Naive thymus-derived CD8-positive, alpha-beta T cell (primary cell): ENCODE measurements around the gene SLC38A8. TPM values are rescaled to one million over a fixed set of nuclear protein-coding genes. Genes with fewer than 3 reads are reported as not detected.

Experiments used
- ATAC-seq, 2 donors: fragments of 150-1000 bp; cut with Tn5 transposase in 1 of 2; sonication (Bioruptor Pico), chemical (Tn5 transposase) in 1 of 2; 1 replicate in 1 of 2; 2 replicates in 1 of 2; pipeline ENCODE4 v1.10.0; 2021; ENCODE audit warnings: mild to moderate bottlenecking in 2 of 2, moderate library complexity in 2 of 2
- POLR2A ChIA-PET: fragments of 350-600 bp; sonication (Branson Sonifier 250); formaldehyde crosslinking; loops from one replicate; lab custom pipeline; 2021; ENCODE audit warnings: antibody characterized with exemption; lab: Charles Lee
- DNase-seq, 10 donors: peaks; one replicate each; pipeline versions ENCODE4 v3.0.0 to v3.0.0-alpha.2; 2020 to 2022
- H3K27ac Mint-ChIP-seq, 10 donors: one replicate each; pipeline ENCODE4 v1.8.0; 2020 to 2022; ENCODE audit warnings: mild to moderate bottlenecking in 10 of 10, mixed read lengths in 10 of 10, moderate library complexity in 4 of 10, inconsistent platforms in 1 of 10
- H3K27me3 Mint-ChIP-seq, 5 donors: one replicate each; pipeline ENCODE4 v1.8.0; 2021 to 2022; ENCODE audit warnings: mixed read lengths in 5 of 5
- H3K36me3 Mint-ChIP-seq, 3 donors: one replicate each; pipeline ENCODE4 v1.8.0; 2020 to 2022; ENCODE audit warnings: mixed read lengths in 3 of 3, mild to moderate bottlenecking in 2 of 3, inconsistent platforms in 1 of 3
- H3K4me1 Mint-ChIP-seq, 4 donors: one replicate each; pipeline ENCODE4 v1.8.0; 2021 to 2022; ENCODE audit warnings: mixed read lengths in 4 of 4
- H3K4me3 Mint-ChIP-seq, 10 donors: one replicate each; pipeline ENCODE4 v1.8.0; 2020 to 2022; ENCODE audit warnings: mild to moderate bottlenecking in 10 of 10, mixed read lengths in 10 of 10, moderate library complexity in 6 of 10, inconsistent platforms in 1 of 10
- H3K9me3 Mint-ChIP-seq, 9 donors: one replicate each; pipeline ENCODE4 v1.8.0; 2020 to 2022; ENCODE audit warnings: mixed read lengths in 9 of 9, mild to moderate bottlenecking in 3 of 9, inconsistent platforms in 1 of 9, moderate library complexity in 1 of 9
- polyA plus RNA-seq, 3 donors: library from polyadenylated mRNA; unstranded; fragments of 300-500 nt; fragmentation: Illumina TruSeq; gene quantifications; one replicate each; pipeline ENCODE4 v1.2.3, GENCODE V29; 2021
- total RNA-seq, 8 experiments: library from RNA in 2 of 8; stranded (reverse) in 2 of 8; gene quantifications; one replicate each; pipeline ENCODE4 v1.2.3 and lab custom pipeline; 2021 to 2026

SLC38A8 gene
- total and polyA plus RNA-seq, 5 experiments from 2014 or later = not detected

DNA sequence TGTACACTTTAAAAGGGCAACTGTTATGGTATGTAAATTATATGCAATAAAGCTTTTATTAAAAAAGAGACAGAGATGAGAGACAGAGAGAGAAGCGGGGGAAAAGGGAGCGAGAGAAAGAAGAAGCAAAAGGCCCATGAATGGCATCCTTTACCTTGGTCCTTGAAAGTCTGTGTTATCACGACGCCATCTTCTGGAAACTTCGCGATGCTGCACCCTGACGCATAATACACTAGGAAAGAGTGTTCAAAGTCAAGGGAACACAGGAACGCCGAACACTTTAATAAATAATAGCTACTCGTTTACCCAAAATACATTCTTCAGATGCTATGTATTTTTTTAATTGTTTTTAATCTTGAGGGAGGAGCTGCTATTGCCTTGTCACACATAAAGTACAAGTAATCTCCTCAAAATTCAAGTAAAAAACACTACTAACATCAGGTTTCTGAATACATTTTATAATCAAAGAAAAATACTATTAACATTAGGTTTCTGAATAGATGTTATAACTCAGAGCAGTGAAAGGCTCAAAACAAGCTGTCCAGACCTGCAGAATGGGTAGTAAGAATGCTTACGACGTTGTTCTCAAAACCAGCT is 23.0 kb upstream of the SLC38A8 start:
- H3K27me3 Mint-ChIP-seq = no peaks in the 10 kb centered on the region
- ATAC-seq = peak in 1 of 2 donors; percentile 41
- no peak overlapping the region for H3K4me3 Mint-ChIP-seq
- H3K27ac Mint-ChIP-seq = peak overlapping the region in 1 of 10 donors; percentile 84
- POLR2A ChIA-PET = no interaction called here
- peak in 2 of 10 donors; percentile 18 to 19 for DNase-seq
- peaks cover 6 to 94% (median 28%) of the 10 kb centered on the region in 3 donors for H3K36me3 Mint-ChIP-seq
- H3K9me3 Mint-ChIP-seq = no peaks in the 10 kb centered on the region
- peaks cover 0 to 5% (median 1%) of the 10 kb centered on the region in 4 donors for H3K4me1 Mint-ChIP-seq

DNA sequence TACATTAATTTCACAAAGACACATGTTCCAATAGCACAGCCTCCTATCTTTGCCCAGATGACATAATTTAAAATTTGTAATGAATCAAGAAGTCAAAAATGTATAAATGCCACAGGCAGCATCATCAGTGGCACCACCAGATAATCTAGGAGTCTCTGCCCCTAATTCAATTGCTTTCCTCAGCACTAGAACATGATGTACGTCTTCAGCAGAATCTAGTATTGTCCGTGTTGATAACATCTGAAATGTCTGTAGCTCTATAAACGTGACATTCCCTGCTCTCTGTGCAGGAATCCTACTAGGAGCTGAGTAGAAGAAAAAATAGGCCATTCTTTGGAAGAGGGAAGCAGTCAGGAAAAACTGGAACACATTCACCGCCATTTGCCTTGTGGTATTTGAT is 21.4 kb upstream of the SLC38A8 start:
- H3K36me3 Mint-ChIP-seq = peaks cover under 1 to 94% (median 24%) of the 10 kb centered on the region in 3 donors
- no peak overlapping the region for H3K4me3 Mint-ChIP-seq
- POLR2A ChIA-PET = no interaction called here
- H3K4me1 Mint-ChIP-seq = peaks cover 0 to 5% (median 1%) of the 10 kb centered on the region in 4 donors
- H3K9me3 Mint-ChIP-seq = no peaks in the 10 kb centered on the region
- DNase-seq (no peak), ATAC-seq (no peak)
- H3K27me3 Mint-ChIP-seq = no peaks in the 10 kb centered on the region
- peak overlapping the region in 1 of 10 donors; percentile 35 for H3K27ac Mint-ChIP-seq

DNA sequence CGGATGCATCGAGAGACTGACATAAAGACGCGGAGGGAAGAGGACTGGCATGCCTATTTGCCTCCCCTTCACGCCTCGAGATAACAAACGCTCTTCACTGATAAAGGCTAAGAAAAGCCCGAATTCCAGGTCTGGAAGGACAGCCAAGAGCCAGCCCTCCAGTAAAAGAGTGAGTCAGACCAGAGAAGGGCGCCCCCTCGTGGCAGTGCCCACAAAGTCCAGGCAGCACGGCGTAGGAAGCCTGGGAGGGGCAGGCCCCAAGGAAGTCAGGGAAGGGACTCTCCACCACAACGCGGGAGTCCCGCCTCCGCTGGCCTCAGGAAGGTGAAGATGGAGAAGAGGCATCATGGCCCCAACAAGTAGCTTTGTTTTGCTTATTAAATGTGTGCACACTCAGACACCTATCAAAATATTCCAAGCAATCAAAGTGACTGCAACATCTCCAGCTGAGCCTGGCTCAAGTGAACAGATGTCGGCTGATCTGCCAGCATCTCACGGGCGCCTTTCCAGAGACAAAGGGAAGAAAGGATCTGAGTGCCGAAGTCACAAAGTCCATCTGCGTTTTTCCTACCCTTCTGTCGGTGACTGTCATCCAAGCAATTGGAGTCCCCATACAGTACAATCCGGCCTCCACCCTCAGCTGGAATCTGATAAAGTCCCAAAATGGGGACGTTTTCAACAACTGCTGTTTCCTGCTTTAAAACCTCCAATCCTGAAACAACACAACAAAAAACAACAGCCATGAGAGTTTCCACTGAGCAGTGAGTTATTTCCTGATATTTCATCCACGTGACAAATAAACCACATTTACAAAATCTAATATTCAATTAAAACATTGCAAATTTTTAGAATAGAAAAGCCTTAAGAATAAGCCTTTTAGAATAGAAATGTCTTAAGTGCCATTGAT is 20.4 kb upstream of the SLC38A8 start:
- H3K4me3 Mint-ChIP-seq = no peak overlapping the region
- no peaks in the 10 kb centered on the region for H3K9me3 Mint-ChIP-seq
- peak overlapping the region in 3 of 10 donors; percentile 69 to 74 (median 73) for H3K27ac Mint-ChIP-seq
- ATAC-seq = peak; percentile 79 to 85
- no peaks in the 10 kb centered on the region for H3K27me3 Mint-ChIP-seq
- peaks cover 0 to 94% (median 24%) of the 10 kb centered on the region in 3 donors for H3K36me3 Mint-ChIP-seq
- peaks cover 0 to 5% (median 1%) of the 10 kb centered on the region in 4 donors for H3K4me1 Mint-ChIP-seq
- peak in 9 of 10 donors; percentile 23 to 60 (median 48) for DNase-seq
- POLR2A ChIA-PET = no interaction called here

DNA sequence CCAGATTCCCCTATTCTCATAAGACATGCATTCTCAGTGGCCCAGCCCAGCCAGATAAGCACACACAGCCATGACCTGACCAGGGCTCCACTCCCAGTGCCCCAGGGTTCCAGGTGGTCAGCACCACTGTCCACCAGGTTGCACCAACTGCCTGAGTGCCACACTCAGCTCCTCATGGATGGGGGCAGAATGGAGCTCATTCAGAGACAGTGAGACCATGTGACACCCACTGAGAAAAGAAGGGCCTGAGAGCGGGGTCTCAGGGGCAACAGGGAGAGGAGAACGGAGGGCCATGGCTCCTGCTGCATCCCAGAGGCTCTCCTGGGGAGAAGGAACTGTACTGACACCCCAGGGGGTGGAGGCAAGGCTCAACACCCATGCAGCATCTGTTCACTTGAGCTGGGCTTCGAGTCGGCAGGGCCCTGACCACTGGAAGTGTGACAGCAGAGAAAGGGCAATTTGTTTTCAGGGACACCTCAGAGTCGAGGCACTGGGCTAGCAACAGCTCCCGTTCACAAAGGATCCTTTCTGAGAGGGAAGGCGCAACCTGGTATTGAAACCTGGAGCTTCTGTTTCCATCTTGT is 18.7 kb upstream of the SLC38A8 start:
- H3K9me3 Mint-ChIP-seq = no peaks in the 10 kb centered on the region

DNA sequence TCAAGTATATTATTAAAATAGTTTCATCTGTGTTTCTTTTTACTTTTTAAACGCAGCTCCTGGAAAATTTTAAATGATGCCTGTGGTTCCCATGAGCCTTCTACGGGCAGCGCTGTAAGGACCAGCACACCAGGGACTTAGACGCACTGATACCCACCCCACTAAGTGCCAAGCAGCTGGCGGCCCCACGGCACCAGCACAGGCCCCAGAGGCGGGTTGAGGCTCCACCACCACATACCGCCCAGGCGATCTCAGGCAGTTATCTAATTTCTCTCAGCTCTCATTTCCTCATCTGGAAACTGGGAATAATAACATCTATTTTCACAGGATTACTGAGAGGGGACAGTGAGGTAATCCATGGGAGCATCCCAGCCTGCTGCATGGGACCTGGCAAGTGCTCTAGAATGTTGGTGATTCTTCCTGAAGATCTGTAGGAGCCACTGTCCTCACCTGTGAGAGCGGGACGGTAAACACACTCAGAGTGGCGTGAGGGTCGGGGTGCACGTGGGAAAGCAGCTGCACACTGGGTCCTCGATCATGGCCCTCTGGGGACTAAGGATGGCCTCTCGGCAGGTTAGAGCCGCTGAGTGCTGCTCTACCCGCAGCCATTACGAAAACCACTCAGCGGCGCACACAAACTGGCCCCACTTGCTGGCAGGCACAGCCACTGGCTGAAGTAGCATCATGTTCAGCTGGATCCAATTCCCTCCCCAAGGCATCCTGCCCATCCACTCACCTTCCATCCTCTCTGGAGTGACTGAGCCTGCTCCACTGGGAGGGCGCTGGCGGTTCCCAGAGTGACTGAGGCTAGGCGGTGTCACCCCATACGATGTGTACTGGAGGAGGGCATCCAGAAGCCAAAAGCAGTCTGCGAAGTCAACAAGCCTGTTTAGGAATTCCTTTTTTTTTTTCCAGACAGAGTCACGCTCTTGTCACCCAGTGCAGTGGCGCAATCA is 17.6 kb upstream of the SLC38A8 start:
- H3K36me3 Mint-ChIP-seq = peaks cover 0 to 97% (median 23%) of the 10 kb centered on the region in 3 donors
- DNase-seq (no peak), ATAC-seq (no peak)
- H3K4me1 Mint-ChIP-seq = peaks cover 0 to 5% (median 1%) of the 10 kb centered on the region in 4 donors
- H3K4me3 Mint-ChIP-seq = no peak overlapping the region
- H3K27me3 Mint-ChIP-seq = no peaks in the 10 kb centered on the region
- no peaks in the 10 kb centered on the region for H3K9me3 Mint-ChIP-seq
- POLR2A ChIA-PET = no interaction called here
- H3K27ac Mint-ChIP-seq = no peak overlapping the region

More for the DNA sequence above, 18.7 kb upstream of the SLC38A8 start:
- POLR2A ChIA-PET = no interaction called here
- ATAC-seq = no peak
- H3K36me3 Mint-ChIP-seq = peaks cover 0 to 96% (median 23%) of the 10 kb centered on the region in 3 donors
- peaks cover 0 to 5% (median 2%) of the 10 kb centered on the region in 4 donors for H3K4me1 Mint-ChIP-seq
- H3K27me3 Mint-ChIP-seq = no peaks in the 10 kb centered on the region
- H3K27ac Mint-ChIP-seq = no peak overlapping the region
- no peak overlapping the region for H3K4me3 Mint-ChIP-seq
- DNase-seq = no peak

DNA sequence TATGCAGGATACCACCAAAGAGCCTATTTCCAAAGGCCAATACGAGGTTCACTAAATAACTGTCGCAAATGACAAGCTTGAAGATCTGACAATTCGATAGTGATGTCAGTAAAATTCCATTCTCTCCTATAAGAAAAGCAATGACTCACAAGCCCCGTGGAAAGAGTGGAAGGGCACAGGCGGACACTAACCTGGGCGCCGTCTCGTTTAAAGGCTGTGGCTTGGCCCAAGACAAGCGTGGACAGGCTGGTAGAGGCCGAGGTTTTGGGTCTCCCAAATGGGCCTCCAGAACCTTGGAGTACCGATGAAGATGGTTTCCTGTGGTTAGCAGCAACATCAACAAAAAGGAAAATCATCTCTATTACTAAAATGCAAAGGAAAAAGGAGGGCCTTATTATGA is 16.5 kb upstream of the SLC38A8 start:
- no peak for ATAC-seq
- H3K36me3 Mint-ChIP-seq = peaks cover 0 to 96% (median 23%) of the 10 kb centered on the region in 3 donors
- H3K4me3 Mint-ChIP-seq = no peak overlapping the region
- no peak overlapping the region for H3K27ac Mint-ChIP-seq
- no peak for DNase-seq
- H3K27me3 Mint-ChIP-seq = no peaks in the 10 kb centered on the region
- POLR2A ChIA-PET = no interaction called here
- no peaks in the 10 kb centered on the region for H3K9me3 Mint-ChIP-seq
- peaks cover 0 to 5% (median 1%) of the 10 kb centered on the region in 4 donors for H3K4me1 Mint-ChIP-seq

DNA sequence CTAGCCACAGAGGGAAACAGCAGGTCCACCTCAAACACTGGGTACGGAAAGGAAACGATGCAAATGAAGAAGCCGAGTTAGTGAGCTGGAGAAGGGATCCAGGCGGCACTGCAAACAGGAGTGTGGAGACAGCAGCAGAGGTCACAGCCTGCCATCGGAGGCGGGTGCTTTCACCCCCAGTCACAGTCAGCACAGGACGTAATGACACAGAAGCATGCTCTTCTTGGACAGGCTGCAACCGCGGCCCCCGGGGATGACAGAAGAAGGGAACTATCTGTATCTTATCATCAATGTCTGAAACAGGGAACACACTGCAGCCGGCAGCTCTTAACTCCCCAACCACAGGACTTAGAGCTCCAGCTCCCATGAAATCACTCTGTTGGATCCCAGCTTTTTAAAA is 16.1 kb upstream of the SLC38A8 start:
- H3K36me3 Mint-ChIP-seq = peaks cover 0 to 96% (median 27%) of the 10 kb centered on the region in 3 donors
- POLR2A ChIA-PET = no interaction called here
- H3K27me3 Mint-ChIP-seq = no peaks in the 10 kb centered on the region
- ATAC-seq (no peak), DNase-seq (no peak)
- no peaks in the 10 kb centered on the region for H3K9me3 Mint-ChIP-seq
- H3K4me1 Mint-ChIP-seq = peaks cover 0 to 5% (median 1%) of the 10 kb centered on the region in 4 donors
- H3K27ac Mint-ChIP-seq = peak overlapping the region in 2 of 10 donors; percentile 8 to 88
- H3K4me3 Mint-ChIP-seq = peak overlapping the region in 1 of 10 donors; percentile 22

DNA sequence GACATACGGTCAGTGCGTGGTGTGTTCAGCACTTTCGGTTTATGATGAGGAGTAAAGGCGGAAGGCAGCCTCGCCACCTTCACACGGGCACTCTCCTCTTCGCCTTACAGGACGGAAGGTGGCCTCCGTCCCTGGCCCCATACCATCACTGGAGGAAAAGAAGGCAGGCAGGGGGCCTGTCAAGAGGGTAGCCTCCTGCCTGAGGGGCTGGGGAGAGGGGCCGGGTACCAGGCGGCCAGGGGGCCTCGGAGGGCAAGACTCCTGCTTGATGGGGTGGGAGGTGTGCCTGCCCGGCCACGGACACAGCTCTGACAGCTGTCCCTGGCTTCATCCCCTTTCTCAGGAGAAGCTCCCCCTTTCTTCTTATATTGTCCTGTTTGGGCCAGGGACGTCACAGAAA is 15.6 kb upstream of the SLC38A8 start:
- POLR2A ChIA-PET = no interaction called here
- Mint-ChIP-seq H3K36me3 (peaks cover 0 to 96% (median 29%) of the 10 kb centered on the region in 3 donors), H3K27ac (peak overlapping the region in 2 of 10 donors; percentile 53 to 88)

DNA sequence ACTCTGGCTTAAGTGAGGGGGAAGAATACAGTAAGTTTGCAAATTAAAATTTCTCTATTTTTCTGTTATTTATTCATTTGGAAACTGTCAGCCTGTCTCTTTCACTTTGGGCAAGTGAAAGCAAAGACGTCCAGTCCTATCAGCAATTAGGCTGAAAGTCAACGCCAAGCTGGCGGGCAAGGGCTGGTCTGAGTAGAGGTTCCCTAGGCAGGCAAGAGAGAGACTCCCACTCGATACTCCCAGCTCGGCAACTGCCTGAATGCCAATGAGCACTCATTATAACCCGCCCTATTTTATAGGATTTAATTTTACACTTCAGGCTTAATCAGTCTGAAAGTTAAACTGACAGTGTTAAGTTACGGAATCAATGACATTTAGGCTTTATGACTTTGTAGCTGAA is 14.3 kb upstream of the SLC38A8 start:
- ATAC-seq (no peak), DNase-seq (no peak)
- POLR2A ChIA-PET = no interaction called here
- Mint-ChIP-seq H3K36me3 (peaks cover 0 to 97% (median 30%) of the 10 kb centered on the region in 3 donors), H3K4me3 (no peak overlapping the region), H3K27ac (peak overlapping the region in 3 of 10 donors; percentile 9 to 83 (median 60)), H3K27me3 (no peaks in the 10 kb centered on the region), H3K9me3 (no peaks in the 10 kb centered on the region), H3K4me1 (peaks cover 0 to 3% (median 0%) of the 10 kb centered on the region in 4 donors)

More for the DNA sequence above, 15.6 kb upstream of the SLC38A8 start:
- ATAC-seq (no peak), DNase-seq (peak in 1 of 10 donors; percentile 44)
- H3K27me3 Mint-ChIP-seq = no peaks in the 10 kb centered on the region
- peaks cover 0 to 5% (median 1%) of the 10 kb centered on the region in 4 donors for H3K4me1 Mint-ChIP-seq
- peak overlapping the region in 1 of 10 donors; percentile 22 for H3K4me3 Mint-ChIP-seq
- no peaks in the 10 kb centered on the region for H3K9me3 Mint-ChIP-seq

DNA sequence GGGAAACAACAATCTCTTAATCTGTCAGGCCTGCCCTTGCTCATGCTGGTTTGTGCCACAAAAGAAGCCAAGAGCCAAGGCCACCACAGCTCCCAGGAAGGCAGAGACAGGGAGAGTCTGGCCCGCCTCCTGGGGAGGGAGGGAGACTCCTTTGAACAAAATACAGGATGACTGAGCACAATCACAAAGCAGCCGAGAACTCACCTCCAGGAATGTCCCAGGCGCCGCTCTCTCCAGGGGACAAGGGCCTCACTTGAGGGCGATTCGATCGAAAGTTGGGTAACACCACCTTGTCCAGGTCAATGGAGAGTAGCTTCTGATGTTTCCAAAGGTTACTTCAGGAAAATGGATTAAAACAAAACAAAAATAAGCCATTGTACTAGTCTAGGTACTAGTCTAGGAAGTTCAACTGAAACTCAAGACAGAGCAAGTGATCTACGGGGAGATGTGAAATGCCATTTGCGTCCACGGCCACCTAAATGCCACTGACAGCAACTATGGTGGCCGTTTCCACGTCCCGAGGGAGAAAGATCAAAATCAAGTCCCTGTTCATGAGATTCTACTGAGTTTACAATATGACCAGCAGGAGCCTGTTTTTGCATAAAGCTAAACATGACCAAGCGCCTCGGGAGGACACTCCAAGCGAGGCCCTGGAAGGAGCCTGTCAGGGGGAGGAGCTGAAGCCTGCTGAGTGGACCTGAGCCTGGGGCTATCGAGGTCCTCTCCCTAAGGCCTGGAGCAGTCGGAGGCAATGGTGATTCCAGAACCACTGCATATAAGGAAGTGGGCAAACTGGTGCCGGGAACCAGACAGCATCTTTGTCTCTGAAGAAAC is 13.4 kb upstream of the SLC38A8 start:
- ATAC-seq (no peak), DNase-seq (no peak)
- no peaks in the 10 kb centered on the region for H3K9me3 Mint-ChIP-seq
- H3K27me3 Mint-ChIP-seq = no peaks in the 10 kb centered on the region
- no peak overlapping the region for H3K4me3 Mint-ChIP-seq
- H3K27ac Mint-ChIP-seq = peak overlapping the region in 3 of 10 donors; percentile 14 to 83 (median 52)
- POLR2A ChIA-PET = interaction anchor here (0.5 kb wide), 1 partner anchor 1388 kb away, joined by 5 read pairs; no protein-coding TSS in a partner anchor
- H3K4me1 Mint-ChIP-seq = peaks cover 0 to 3% (median 0%) of the 10 kb centered on the region in 4 donors
- peaks cover 0 to 89% (median 27%) of the 10 kb centered on the region in 3 donors for H3K36me3 Mint-ChIP-seq

DNA sequence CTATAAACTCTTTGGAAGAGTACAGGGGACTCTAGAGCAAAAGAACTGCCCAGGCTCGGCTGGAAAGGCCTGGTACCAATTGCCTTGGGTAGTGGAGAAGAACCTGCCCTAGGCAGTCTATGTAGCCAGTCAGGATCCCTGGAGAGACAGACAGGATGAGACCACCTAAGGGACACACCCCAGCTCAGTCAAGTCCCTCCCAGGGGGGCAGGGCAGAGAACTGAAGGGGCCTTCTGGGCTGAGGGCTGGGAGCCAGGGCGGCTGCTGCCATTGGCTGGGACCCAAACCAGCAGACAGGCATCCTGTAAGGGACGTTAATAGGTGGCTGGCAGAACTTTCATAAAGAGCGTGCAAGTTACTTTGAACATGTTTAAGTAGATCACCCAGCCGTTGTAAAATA is 12.8 kb upstream of the SLC38A8 start:
- peaks cover 0 to 84% (median 25%) of the 10 kb centered on the region in 3 donors for H3K36me3 Mint-ChIP-seq
- no peaks in the 10 kb centered on the region for H3K27me3 Mint-ChIP-seq
- peaks cover 0 to 3% (median 0%) of the 10 kb centered on the region in 4 donors for H3K4me1 Mint-ChIP-seq
- POLR2A ChIA-PET = interaction anchor here (0.5 kb wide), 1 partner anchor 1388 kb away, joined by 5 read pairs; no protein-coding TSS in a partner anchor
- DNase-seq (no peak), ATAC-seq (no peak)
- no peaks in the 10 kb centered on the region for H3K9me3 Mint-ChIP-seq
- H3K4me3 Mint-ChIP-seq = no peak overlapping the region
- no peak overlapping the region for H3K27ac Mint-ChIP-seq
